Measurements from ENCODE around the gene GPR18. TPM values are rescaled to one million over a fixed set of nuclear protein-coding genes. Genes with fewer than 3 reads are reported as not detected.

GPR18 gene
- total RNA-seq, 1 experiment from 2014 or later, result not detected

DNA sequence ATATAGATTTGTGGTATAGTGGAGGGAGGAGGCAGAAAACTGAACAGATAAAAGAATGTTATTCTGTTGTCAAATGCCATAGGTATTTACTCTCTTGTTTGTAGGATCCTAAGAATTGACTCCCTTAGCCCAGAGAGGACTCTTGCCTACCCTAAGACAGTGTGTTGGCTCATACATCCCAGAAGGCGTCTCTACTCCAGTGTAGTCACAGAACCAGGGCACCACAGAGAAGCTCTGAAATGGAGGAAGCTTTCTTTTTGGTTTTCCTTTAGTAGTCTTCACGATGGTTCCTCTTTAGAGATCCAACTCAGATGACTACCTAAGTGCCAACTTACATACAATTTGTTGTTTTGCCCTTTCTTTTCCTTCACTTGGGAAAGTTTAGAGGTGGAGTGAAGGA is 35.0 kb upstream of the GPR18 start:
- DNase-seq (ENCODE audit: low read depth), result no peak

DNA sequence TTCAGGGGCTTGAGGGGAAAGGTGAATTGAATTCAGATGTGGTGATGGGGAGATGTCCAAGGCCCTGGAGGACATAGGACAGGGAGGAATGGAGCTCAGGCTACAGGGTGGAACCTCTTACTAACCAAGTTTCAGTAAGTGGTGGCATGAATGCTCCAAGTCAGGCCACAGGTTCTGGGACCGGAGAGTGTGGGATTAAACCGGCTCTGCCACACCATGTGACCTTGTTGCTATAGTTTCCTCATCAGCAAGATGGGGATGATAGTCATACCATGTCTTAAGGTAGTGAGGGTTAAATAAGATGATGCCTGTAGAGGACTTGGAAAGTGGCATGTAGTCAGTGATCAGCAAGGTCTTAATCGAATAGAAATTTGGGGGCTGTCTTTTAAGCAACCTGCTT is 32.7 kb upstream of the GPR18 start:
- no peak for DNase-seq (ENCODE audit: low read depth)

DNA sequence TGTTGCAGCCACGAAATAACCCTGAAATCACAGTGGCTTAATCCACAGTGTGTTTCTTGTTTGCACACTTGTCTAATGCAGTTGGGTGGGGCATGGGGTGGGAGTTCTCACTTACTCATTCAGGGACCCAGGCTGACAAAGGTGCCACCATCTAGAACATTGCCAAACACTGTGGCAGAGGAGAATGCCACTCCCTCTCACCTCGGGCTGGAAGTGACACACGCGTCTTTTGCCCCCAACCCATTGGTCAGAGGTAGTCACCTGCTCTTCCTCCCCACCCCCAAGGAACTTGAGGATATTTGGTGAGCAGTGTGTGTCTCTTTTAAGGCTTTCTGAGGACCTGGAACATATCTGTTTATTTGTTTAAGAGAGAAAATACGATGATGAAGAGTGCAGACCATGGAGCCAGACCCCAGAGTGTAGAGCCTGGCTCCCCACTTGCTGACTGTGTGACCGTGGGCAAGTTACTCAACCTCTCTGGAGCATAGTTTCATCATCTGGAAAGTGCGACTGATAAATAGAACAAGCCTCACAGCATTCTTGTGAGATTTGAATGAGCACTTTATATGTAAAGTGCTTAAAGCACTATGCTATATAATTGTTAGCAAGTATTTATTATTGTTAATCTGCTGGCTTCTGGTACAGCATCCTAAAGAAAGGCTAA is 31.6 kb upstream of the GPR18 start:
- DNase-seq (ENCODE audit: low read depth), result no peak

DNA sequence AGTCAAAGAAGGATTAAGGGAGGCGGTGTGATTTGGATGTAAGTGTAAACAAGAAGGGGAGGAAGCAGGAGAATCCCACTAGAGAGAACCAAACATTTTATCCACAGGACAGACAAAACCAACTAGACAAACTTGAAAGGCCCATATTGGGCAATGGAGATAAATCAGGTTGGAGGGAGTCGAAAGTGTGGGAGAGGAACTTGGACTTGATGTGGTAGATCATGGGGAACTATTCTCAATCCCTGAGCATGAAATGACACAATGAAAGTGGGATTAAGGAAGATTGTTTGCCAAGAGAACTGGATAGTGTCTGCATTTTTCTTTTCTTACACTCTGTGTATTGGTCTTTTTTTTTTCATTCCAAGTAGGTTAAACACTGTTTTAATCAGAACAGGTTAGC is 31.1 kb upstream of the GPR18 start:
- DNase-seq (ENCODE audit: low read depth), result no peak

DNA sequence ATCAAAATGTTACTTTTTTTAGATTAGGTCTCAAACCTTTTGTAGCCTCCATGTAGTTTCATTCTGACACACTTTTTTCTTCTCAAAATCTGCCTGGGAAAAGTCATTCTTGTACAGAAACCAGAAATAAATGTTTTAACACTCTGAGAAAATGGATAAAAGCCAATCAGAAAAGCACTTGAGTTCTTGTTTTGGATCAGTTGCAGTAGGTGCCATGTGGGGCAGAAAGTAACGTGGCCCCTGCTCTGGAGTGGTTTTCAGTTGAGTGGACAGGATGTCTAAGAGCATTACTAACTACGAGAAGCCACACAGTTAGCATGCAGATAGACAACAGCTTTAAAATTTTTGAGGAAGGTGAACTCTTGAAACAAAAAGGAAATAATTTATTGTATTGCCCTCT is 29.9 kb upstream of the GPR18 start:
- no peak for DNase-seq (ENCODE audit: low read depth)

DNA sequence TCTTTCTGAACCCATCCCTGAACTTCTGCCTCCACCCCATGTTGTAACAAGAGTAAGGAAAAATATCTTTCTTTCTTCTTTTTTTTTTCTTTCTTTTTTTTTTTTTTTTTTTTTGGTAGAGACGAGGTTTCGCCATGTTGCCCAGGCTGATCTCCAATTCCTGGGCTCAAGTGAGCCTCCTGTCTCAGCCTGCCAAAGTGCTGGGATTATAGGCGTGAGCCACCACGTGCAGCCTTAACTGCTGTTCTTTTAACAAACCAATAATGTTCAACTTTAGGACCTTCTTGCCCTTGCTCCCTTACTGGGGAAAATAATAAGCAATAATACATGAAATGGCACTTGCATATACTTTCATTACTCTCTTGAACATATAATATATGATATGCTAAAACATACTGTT is 29.4 kb upstream of the GPR18 start:
- no peak for DNase-seq (ENCODE audit: low read depth)

DNA sequence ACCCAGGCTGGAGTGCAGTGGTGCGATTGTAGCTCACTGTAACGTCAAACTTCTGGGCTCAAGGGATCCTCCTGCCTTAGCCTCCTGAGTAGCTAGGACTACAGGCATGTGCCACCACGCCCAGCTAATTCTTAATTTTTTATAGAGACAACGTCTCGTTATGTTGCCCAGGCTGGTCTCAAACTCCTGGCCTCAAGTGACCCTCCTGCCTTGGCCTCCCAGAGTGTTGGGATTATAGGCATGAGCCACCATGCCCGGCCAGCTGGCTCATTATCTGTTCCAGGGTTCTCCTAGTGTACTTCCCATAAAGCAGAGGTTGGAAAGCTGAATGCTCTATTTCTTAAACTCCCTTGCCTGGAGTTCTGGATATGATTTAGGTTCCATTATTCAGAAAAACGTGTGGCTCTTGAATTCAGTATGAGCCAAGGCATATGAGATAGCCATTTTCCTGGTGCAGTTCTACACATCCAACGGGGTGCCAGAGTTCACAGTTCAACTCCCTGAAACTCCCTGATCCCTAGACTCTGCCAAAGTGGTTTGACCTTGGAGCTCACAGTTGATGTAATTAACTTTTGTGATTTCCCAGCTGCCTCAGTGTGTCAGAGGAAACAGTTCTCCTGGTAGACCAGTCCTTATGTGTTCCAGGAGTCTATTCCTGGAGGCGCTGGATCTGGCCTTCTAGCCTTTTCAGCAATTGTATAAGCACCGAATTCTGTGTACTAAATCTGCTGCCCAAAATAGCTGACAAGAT is 27.4 kb upstream of the GPR18 start:
- DNase-seq (ENCODE audit: low read depth), result no peak

DNA sequence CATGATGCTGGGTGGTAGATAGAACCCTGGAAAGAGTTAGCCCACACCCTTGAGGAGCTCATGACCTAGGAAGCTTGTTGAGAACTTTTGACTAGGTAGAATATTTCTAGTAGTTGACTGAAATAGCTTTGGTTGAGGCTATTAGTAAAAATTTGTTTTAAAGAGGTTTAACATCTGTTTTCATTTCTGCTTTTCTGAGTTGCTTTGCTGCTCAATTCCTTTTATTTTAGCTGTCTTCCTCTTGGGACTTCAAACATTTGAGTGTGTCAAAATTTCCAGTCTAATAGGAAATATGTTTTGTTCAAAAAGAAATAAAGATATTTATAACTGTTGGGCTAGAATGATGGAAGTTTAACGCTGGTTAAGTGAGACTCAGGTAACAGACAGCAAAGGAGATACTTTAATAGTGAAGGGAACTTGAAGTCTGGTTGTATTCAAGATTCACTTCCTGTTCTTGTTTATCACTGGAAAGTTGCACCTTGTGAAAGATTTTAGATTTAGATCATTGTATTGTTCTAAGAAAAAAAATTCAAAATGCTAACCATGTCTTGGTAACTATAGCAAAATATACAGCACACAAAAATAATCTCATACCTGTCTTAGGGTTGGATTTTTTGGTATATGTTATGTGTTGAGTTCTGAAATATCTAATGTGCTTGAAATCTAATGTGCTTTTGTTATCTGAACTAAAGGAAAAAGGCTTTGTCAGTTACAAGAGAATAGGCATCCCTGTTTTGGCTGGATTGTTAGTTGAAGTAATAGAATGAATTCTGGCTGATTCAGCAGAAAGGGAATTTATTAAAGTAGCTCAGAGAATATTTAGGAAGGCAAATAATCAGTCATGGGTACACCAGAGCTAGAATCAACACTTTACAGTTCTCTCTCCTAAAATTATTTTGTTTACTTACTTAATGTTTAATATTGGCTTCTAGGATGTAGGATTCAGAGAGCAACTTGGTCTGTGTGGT is 24.4 kb upstream of the GPR18 start:
- DNase-seq (ENCODE audit: low read depth), result no peak

DNA sequence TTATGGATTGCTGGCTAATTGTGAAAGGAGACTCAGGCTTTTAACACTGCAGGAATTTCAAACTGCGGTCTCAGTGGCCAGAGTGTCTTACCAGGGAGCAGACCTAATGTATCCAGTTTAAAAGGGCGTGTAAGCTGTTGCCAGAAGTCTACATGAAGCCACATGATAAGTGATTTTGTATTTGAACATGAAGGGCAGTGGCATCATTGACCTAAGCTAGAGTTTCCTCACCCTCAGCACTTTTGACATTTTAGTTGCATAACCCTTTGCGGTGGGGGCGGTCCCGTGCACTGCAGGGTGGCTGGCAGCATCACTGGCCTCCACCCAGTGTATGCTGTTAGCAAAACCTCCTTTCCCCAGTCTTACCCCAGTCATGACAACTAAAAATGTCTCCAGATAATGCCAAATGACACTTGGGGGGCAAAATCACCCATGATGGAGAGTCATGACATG is 23.7 kb upstream of the GPR18 start:
- DNase-seq (ENCODE audit: low read depth), result no peak

DNA sequence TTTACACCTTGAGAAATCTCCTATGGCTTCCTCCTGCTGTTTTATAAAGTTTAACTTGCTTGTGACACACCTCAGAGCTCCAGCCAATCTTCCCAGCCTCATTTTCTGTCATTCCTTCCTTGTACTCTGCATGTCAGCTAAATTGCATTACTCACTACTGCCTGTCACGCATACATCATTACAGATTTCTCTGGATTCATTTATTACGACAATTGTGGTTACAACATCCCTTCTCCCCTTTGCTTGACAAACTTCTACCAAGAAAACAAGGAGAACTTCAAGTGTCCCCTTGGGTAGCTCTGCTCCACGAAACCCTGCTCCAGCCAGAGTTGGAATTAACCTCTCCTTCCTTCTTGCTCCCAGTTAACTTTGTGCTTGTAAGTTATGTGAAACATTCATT is 22.0 kb upstream of the GPR18 start:
- DNase-seq (ENCODE audit: low read depth), result peak; percentile 10

DNA sequence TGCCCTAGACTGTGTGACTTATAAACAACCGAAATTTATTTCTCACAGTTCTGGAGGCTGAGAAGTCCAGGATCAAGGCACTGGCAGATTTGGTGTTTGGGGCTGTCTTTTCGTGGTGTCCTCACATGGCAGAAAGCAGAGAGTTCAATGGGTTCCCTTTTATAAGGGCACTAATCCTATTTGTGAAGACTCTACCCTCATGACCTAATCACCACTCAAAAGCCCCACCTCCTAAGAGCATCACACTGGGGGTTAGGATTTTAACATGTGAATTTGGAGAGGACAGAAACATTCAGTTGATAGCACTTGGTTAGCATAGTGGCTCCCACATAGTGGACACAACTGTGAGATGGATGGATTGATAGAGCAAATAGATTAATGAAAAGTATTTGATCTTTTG is 21.5 kb upstream of the GPR18 start:
- DNase-seq (ENCODE audit: low read depth), result no peak

DNA sequence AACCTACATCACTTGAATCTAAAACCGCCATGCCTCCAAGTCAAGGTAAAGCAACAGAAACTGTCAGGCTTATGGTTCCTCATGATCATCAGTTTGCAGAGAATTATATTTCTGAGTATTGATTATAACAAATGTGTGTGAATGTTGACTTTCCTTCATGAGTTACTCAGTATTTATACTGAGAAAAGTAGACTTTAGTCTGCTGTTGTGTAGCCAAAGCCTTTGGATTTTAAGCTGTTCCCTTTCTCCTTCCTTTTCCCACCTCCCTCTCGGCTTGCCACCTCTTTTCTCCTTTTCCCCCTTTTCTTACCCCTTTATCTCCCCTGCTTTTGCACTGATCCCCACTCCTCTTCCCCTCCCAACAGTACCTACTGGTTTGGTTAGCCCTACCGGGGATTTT is 20.7 kb upstream of the GPR18 start:
- no peak for DNase-seq (ENCODE audit: low read depth)

DNA sequence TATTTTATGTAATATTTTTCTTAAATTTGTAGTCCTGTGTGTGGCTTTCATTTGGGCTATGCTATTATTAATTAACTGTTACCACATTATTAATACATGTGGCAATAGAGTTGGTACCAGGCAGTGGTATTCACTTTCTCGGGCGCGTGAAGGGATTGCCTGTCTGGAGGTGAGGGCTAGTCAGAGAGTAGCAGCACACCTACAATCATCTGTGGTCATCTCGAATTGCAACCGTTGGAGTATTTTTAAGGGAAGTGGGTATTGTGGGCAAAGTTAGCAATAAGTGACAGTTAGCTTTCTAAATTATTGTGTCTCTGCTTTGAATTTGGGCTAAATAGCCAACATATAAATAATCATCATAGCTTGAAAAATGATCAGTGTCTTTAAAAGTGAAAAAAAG is 20.0 kb upstream of the GPR18 start:
- no peak for DNase-seq (ENCODE audit: low read depth)

DNA sequence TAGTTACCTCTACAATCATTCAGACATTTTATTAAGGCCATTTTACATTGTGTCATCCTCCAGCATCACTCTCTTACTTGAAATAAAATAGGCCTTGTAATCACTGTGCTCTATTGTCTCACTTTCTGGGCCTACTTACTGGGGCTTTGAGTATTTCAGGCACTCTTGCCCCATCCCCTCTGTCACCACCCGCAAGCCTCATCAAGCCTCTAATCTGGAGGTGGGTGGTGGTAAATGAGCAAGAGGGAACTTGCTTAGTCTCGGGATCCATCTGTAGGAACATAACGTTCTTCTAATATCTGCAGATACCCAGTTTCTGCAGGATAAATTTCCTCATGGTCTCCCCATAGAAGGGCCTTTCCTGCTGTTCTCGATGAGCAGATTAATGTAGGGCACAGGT is 19.4 kb upstream of the GPR18 start:
- DNase-seq (ENCODE audit: low read depth), result no peak

DNA sequence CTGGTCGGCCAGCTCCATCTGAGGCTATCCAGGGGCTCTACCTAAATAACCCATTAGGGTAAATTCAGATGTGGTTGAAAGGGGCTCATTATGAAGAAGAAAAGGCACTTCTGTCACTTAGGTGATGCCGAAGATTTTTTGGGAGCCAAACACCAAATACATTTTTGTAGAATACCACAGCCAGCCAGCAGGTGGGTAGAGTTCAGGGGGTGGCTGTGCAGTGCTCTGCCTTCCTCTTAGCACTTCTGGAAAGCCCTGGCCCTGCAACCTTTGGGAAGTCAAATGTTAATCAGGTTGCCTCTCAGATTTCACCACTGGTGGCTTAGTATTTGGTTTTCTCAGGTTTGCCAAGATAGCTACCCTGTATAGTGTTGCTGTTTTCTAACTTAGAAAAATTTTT is 18.5 kb upstream of the GPR18 start:
- no peak for DNase-seq (ENCODE audit: low read depth)

DNA sequence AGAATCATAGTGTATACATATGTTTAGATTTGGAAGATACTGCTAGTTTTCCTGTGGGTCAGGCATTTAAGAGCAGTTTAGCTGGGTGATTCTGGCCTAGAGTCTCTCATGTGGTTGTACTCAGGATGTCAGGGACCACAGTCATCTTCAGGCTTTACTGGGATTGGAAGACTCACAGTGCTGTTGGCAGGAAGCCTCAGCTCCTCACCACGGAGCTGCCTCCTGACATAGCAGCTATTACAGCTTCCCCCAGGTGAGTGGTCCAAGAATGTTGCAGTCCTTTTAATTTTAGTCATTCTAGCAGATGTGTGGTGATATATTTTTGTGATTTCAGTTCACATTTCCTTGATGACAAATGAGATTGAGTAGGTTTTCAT is 16.9 kb upstream of the GPR18 start:
- DNase-seq (ENCODE audit: low read depth), result peak; percentile 25

DNA sequence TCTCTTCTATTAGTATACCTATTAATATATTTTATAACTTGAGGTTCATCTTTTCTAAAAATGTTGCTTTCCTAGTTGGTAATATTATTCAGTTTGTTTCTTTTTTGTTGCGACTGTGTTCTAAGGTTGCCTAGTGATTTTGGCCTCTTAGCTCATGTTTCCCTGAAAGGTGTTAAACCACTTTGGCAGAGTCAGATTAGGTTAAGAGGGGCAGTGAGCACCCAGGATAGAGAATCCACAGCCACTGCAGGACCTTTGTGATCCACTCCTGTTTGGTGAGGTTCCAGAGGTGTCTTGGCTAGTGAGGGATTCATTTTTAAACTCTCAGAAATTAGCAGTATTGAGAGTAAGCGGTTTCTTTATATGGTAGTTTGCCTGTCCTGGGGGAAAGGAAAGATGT is 14.9 kb upstream of the GPR18 start:
- DNase-seq (ENCODE audit: low read depth), result no peak

DNA sequence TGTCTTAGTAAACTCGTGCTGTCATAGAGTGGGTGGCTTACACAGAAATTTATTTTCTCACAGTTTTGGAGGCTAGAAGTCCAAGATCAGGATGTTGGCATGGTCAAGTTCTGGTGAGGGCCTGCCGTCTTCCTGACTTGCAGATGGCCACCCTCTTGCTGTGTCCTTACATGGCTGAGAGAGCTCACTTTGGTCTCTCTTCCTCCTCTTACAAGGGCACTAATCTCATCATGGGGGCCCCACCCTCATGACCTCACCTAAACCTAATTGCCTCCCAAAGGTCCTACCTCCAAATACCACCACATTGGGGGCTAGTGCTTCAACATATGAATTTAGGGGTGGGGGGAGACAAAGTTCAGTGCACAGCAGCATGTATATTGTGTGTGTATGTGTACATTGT is 14.3 kb upstream of the GPR18 start:
- DNase-seq (ENCODE audit: low read depth), result no peak

DNA sequence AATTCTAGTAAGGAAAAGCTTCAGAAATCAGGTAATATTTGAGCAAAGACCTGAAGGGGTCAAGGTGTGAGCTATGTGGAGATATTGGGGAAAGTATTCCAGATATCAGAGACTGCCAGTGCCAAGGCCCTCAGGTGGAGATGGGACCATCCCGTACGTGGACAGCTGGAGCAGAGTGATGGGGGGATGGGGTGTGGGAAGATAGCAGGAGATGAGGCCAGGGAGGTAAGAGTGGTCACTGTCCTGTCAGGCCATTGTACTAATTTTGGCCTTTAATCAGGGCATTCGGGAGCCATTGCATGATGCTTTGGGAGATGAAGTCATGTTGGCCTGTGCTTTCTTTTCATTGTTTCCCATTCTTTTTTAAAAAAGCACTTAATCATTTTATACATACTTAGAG is 13.1 kb upstream of the GPR18 start:
- no peak for DNase-seq (ENCODE audit: low read depth)

DNA sequence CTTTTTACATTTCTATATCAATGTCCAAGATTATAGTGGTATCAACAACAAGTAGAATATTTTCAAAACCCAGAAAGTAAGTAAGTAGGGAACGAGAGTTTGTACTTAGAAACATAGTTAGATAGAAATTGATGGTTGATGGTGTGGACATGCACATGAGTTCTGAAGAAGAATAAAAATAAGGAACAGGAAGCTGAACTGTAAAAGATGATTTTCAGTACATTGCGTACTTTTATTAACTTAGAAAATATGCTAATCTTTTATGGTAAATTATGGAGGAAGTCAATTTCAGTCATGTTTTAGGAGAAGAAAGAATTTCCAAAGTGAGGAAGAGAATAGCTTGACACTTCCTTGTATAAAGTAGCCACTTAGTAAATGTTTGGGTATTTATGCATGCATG is 12.3 kb upstream of the GPR18 start:
- DNase-seq (ENCODE audit: low read depth), result no peak

DNA sequence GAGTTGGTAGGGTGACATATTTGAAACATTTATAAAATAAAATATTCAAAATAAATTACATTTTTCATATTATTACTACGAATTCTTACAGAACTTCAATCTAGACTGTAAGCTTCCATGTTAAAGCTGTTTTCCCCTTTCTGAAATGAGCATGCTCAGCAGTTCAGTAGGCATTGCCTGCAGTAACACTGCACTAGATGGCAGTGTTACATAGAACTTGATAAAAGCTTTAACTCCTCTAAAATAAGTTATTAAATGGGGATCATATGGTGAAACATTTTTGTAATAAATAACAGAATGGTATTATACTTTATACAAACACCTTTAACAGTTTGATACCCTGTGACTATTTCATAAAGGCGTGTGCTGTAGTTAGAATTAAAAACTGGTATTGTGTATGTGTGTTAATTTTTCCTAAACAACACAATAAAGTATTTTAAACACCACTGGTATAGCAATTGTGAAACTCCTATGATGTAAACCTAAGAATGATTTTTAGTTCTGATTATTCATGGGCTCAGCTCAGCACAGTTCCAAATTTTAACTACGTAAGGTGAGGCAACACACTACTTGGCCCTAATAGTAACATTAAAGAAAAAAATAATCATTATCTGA is 11.6 kb upstream of the GPR18 start:
- DNase-seq (ENCODE audit: low read depth), result peak; percentile 12

DNA sequence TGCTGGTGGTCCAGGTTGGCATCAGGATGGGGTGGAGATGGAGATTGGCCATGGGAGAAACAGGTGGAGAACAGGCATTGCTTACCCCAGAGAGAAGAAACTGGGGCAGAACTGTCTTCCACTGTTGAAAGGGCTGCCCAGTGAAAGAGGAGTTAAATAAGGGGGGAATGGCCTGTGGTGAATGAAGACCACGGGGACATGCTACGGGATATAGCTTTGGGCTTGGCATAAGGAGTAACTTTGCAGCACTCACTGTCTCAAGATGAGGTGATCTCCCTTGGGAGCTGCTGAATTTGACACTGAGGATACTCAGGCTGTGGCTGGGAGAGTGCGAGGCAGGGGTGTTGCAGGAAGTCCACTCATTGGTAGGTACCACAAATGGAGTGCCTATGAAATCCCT is 10.6 kb upstream of the GPR18 start:
- no peak for DNase-seq (ENCODE audit: low read depth)
